Measurements from ENCODE around the gene IGSF22. TPM values are rescaled to one million over a fixed set of nuclear protein-coding genes. Genes with fewer than 3 reads are reported as not detected.

Gene IGSF22
- total RNA-seq, 1 donor from 2014 or later = 2.3 TPM

GRCh38 chr11:18701614-18702216 lies 24.3 kb downstream of the IGSF22 start:
- DNase-seq (no peak), ATAC-seq (no peak)
- intact Hi-C loops (cut with DNase I) = no loop called here
- Histone ChIP-seq H3K4me1 (peaks cover 47% of the 10 kb centered on the region), H3K4me3 (no peak overlapping the region), H3K36me3 (peaks cover 8% of the 10 kb centered on the region), H3K9me3 (no peaks in the 10 kb centered on the region), H3K27ac (no peak overlapping the region), H3K27me3 (ENCODE audit: low read depth) (no peaks in the 10 kb centered on the region)
- TF ChIP-seq, protein P1, sequence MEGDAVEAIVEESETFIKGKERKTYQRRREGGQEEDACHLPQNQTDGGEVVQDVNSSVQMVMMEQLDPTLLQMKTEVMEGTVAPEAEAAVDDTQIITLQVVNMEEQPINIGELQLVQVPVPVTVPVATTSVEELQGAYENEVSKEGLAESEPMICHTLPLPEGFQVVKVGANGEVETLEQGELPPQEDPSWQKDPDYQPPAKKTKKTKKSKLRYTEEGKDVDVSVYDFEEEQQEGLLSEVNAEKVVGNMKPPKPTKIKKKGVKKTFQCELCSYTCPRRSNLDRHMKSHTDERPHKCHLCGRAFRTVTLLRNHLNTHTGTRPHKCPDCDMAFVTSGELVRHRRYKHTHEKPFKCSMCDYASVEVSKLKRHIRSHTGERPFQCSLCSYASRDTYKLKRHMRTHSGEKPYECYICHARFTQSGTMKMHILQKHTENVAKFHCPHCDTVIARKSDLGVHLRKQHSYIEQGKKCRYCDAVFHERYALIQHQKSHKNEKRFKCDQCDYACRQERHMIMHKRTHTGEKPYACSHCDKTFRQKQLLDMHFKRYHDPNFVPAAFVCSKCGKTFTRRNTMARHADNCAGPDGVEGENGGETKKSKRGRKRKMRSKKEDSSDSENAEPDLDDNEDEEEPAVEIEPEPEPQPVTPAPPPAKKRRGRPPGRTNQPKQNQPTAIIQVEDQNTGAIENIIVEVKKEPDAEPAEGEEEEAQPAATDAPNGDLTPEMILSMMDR (IDR thresholded peaks at IDR 0.05) = no peak

DNA sequence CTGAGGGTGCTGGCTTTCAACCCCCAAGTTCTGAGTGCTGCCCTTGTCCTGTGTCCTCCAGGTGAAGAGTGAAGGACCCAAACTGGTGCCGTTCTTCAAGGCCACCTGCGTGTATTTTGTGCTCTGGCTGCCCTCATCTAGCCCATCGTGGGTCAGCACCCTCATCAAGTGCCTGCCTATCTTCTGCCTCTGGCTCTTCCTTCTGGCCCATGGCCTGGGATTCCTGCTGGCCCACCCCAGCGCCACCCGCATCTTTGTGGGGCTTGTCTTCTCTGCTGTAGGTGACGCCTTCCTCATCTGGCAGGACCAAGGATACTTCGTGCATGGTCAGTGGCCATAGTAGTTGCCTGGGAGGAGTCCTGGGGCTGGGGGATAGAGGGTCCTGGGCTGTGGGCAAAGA lies 25.1 kb downstream of the IGSF22 start:
- no peak for ATAC-seq
- TF ChIP-seq, protein P1 (IDR thresholded peaks at IDR 0.05) = no peak
- intact Hi-C loops (cut with DNase I) = no loop called here
- H3K36me3 ChIP-seq = peaks cover 8% of the 10 kb centered on the region
- H3K27me3 ChIP-seq (ENCODE audit: low read depth) = no peaks in the 10 kb centered on the region
- H3K4me3 ChIP-seq = no peak overlapping the region
- peaks cover 45% of the 10 kb centered on the region for H3K4me1 ChIP-seq
- H3K27ac ChIP-seq = no peak overlapping the region
- DNase-seq = no peak
- no peaks in the 10 kb centered on the region for H3K9me3 ChIP-seq

GRCh38 chr11:18700375-18700774 lies 25.6 kb downstream of the IGSF22 start:
- peaks cover 40% of the 10 kb centered on the region for H3K4me1 ChIP-seq
- peak overlapping the region; percentile 68 for H3K4me3 ChIP-seq
- H3K9me3 ChIP-seq = no peaks in the 10 kb centered on the region
- H3K27me3 ChIP-seq (ENCODE audit: low read depth) = no peaks in the 10 kb centered on the region
- no peak for ATAC-seq
- H3K27ac ChIP-seq = no peak overlapping the region
- intact Hi-C loops (cut with DNase I) = no loop called here
- TF ChIP-seq, protein P1 (IDR thresholded peaks at IDR 0.05) = no peak
- no peak for DNase-seq
- peaks cover 8% of the 10 kb centered on the region for H3K36me3 ChIP-seq

DNA sequence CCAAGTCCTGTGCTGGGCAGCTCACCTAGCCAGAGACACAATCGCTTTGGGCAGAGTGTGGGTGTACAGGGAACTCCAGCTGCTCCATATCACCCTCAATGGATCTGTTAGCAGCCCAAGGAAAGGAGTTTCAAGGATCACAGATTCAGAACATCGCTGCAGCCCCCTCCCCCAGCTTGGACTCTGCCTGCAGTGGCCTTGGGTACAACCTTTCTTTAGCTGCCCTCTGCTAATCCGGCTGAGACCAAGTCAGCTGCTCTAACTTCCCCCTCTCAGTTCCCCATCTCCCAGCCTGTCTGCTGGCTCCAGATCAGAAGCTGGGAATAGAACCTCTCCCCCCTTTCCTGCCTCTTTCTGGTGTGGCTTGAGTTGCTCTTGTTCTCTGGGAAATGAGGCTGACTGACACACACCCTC lies 26.1 kb downstream of the IGSF22 start:
- H3K27ac ChIP-seq = peak overlapping the region; percentile 79
- H3K4me3 ChIP-seq = peak overlapping the region; percentile 68
- peaks cover 34% of the 10 kb centered on the region for H3K4me1 ChIP-seq
- TF ChIP-seq, protein P1 (IDR thresholded peaks at IDR 0.05) = no peak
- no peaks in the 10 kb centered on the region for H3K27me3 ChIP-seq (ENCODE audit: low read depth)
- ATAC-seq (peak in 1 of 2 donors; percentile 7), DNase-seq (peak; percentile 52)
- peaks cover 8% of the 10 kb centered on the region for H3K36me3 ChIP-seq
- H3K9me3 ChIP-seq = no peaks in the 10 kb centered on the region
- intact Hi-C loops (cut with DNase I) = no loop called here

GRCh38 chr11:18699269-18699596 lies 26.8 kb downstream of the IGSF22 start:
- TF ChIP-seq, protein P1 (IDR thresholded peaks at IDR 0.05) = no peak
- Histone ChIP-seq H3K27ac (peak overlapping the region; percentile 79), H3K36me3 (peaks cover 8% of the 10 kb centered on the region), H3K4me1 (peaks cover 28% of the 10 kb centered on the region), H3K4me3 (peak overlapping the region; percentile 68), H3K27me3 (ENCODE audit: low read depth) (no peaks in the 10 kb centered on the region), H3K9me3 (no peaks in the 10 kb centered on the region)
- DNase-seq = no peak
- intact Hi-C loops (cut with DNase I) = no loop called here
- no peak for ATAC-seq
